Measurements from ENCODE around the gene FES. TPM values are rescaled to one million over a fixed set of nuclear protein-coding genes. Genes with fewer than 3 reads are reported as not detected.
A peak's percentile ranks its signal among the peaks of the same experiment; 100 is the strongest.
"Not testable (repeated sequence)": the region's sequence is repeated elsewhere in the genome, so short reads cannot be mapped to it uniquely, and the experiment has no call there.

Gene FES
- total and polyA plus RNA-seq, 4 donors: 11.6 to 68.3 (median 33.1) TPM

GRCh38 chr15:90906181-90906849 lies 22.0 kb downstream of the FES start:
- WGBS, 2 donors: 95 to 98% methylated on average over 11 of the region's 11 CpGs
- no peaks in the 10 kb centered on the region for H3K9me3 ChIP-seq (ENCODE audit: control insufficient read depth, low read length)
- intact Hi-C loops (cut with DNase I): no loop called here
- no peak for ATAC-seq (ENCODE audit: low FRiP score)
- H3K36me3 ChIP-seq (ENCODE audit: control insufficient read depth in 1 of 2, insufficient read depth in 2 of 2, low read length in 1 of 2): peaks cover 4 to 10% of the 10 kb centered on the region in 2 donors
- no peak for DNase-seq
- no peak overlapping the region for H3K27ac ChIP-seq (ENCODE audit: low read depth in 1 of 2, low read length in 2 of 2)
- no peaks in the 10 kb centered on the region for H3K4me1 ChIP-seq (ENCODE audit: control insufficient read depth in 1 of 2, insufficient read depth in 2 of 2, low read length in 2 of 2)
- H3K4me3 ChIP-seq (ENCODE audit: low read length in 2 of 2): no peak overlapping the region
- no peaks in the 10 kb centered on the region for H3K27me3 ChIP-seq (ENCODE audit: control insufficient read depth in 1 of 2, insufficient read depth in 2 of 2, low read length in 1 of 2)

GRCh38 chr15:90907051-90907660 lies 22.9 kb downstream of the FES start:
- DNase-seq (no peak), ATAC-seq (ENCODE audit: low FRiP score) (no peak)
- peaks cover 6 to 15% of the 10 kb centered on the region in 2 donors for H3K36me3 ChIP-seq (ENCODE audit: control insufficient read depth in 1 of 2, insufficient read depth in 2 of 2, low read length in 1 of 2)
- no peaks in the 10 kb centered on the region for H3K4me1 ChIP-seq (ENCODE audit: control insufficient read depth in 1 of 2, insufficient read depth in 2 of 2, low read length in 2 of 2)
- H3K9me3 ChIP-seq (ENCODE audit: control insufficient read depth, low read length): no peaks in the 10 kb centered on the region
- H3K27me3 ChIP-seq (ENCODE audit: control insufficient read depth in 1 of 2, insufficient read depth in 2 of 2, low read length in 1 of 2): no peaks in the 10 kb centered on the region
- intact Hi-C loops (cut with DNase I): no loop called here
- H3K4me3 ChIP-seq (ENCODE audit: low read length in 2 of 2): no peak overlapping the region
- no peak overlapping the region for H3K27ac ChIP-seq (ENCODE audit: low read depth in 1 of 2, low read length in 2 of 2)
- WGBS, 2 donors: 84 to 87% methylated on average over 15 of the region's 15 CpGs

- intact Hi-C loops (cut with DNase I): no loop called here
- Histone ChIP-seq H3K27ac (ENCODE audit: low read depth in 1 of 2, low read length in 2 of 2) (no peak overlapping the region), H3K27me3 (ENCODE audit: control insufficient read depth in 1 of 2, insufficient read depth in 2 of 2, low read length in 1 of 2) (no peaks in the 10 kb centered on the region), H3K4me3 (ENCODE audit: low read length in 2 of 2) (no peak overlapping the region), H3K36me3 (ENCODE audit: control insufficient read depth in 1 of 2, insufficient read depth in 2 of 2, low read length in 1 of 2) (peaks cover 6 to 18% of the 10 kb centered on the region in 2 donors), H3K9me3 (ENCODE audit: control insufficient read depth, low read length) (no peaks in the 10 kb centered on the region), H3K4me1 (ENCODE audit: control insufficient read depth in 1 of 2, insufficient read depth in 2 of 2, low read length in 2 of 2) (no peaks in the 10 kb centered on the region)
- DNase-seq (peak in 1 of 2 donors; percentile 21), ATAC-seq (ENCODE audit: low FRiP score) (no peak)
- whole genome bisulfite sequencing, 2 donors: 84% methylated on average over 9 of the region's 9 CpGs
Measured at GRCh38 chr15:90907838-90908507, 23.7 kb downstream of the FES start.

- H3K27ac ChIP-seq (ENCODE audit: low read depth in 1 of 2, low read length in 2 of 2); ATAC-seq (ENCODE audit: low FRiP score); H3K4me1 ChIP-seq (ENCODE audit: control insufficient read depth in 1 of 2, insufficient read depth in 2 of 2, low read length in 2 of 2); H3K4me3 ChIP-seq (ENCODE audit: low read length in 2 of 2); intact Hi-C loops (cut with DNase I); H3K27me3 ChIP-seq (ENCODE audit: control insufficient read depth in 1 of 2, insufficient read depth in 2 of 2, low read length in 1 of 2); H3K9me3 ChIP-seq (ENCODE audit: control insufficient read depth, low read length): not testable (repeated sequence)
- WGBS, 2 donors: 69 to 77% methylated on average over 11 of the region's 11 CpGs
- H3K36me3 ChIP-seq (ENCODE audit: control insufficient read depth in 1 of 2, insufficient read depth in 2 of 2, low read length in 1 of 2): peaks cover 6 to 23% of the 10 kb centered on the region in 2 donors
- peak in 1 of 2 donors; percentile 35 for DNase-seq
Measured at GRCh38 chr15:90909449-90909848, 25.1 kb downstream of the FES start.

GRCh38 chr15:90909976-90910375 lies 25.7 kb downstream of the FES start:
- ATAC-seq (ENCODE audit: low FRiP score) (no peak), DNase-seq (peak in 1 of 2 donors; percentile 30)
- intact Hi-C loops (cut with DNase I): no loop called here
- 93 to 98% methylated on average over 8 of the region's 8 CpGs for WGBS, 2 donors
- Histone ChIP-seq H3K4me1 (ENCODE audit: control insufficient read depth in 1 of 2, insufficient read depth in 2 of 2, low read length in 2 of 2) (no peaks in the 10 kb centered on the region), H3K9me3 (ENCODE audit: control insufficient read depth, low read length) (no peaks in the 10 kb centered on the region), H3K36me3 (ENCODE audit: control insufficient read depth in 1 of 2, insufficient read depth in 2 of 2, low read length in 1 of 2) (peaks cover 6 to 23% of the 10 kb centered on the region in 2 donors), H3K4me3 (ENCODE audit: low read length in 2 of 2) (no peak overlapping the region), H3K27me3 (ENCODE audit: control insufficient read depth in 1 of 2, insufficient read depth in 2 of 2, low read length in 1 of 2) (no peaks in the 10 kb centered on the region), H3K27ac (ENCODE audit: low read depth in 1 of 2, low read length in 2 of 2) (no peak overlapping the region)

GRCh38 chr15:90910441-90911301 lies 26.4 kb downstream of the FES start:
- no peaks in the 10 kb centered on the region for H3K4me1 ChIP-seq (ENCODE audit: control insufficient read depth in 1 of 2, insufficient read depth in 2 of 2, low read length in 2 of 2)
- intact Hi-C loops (cut with DNase I): no loop called here
- DNase-seq (peak in 1 of 2 donors; percentile 40), ATAC-seq (ENCODE audit: low FRiP score) (no peak)
- peaks cover 6 to 23% of the 10 kb centered on the region in 2 donors for H3K36me3 ChIP-seq (ENCODE audit: control insufficient read depth in 1 of 2, insufficient read depth in 2 of 2, low read length in 1 of 2)
- no peak overlapping the region for H3K27ac ChIP-seq (ENCODE audit: low read depth in 1 of 2, low read length in 2 of 2)
- H3K9me3 ChIP-seq (ENCODE audit: control insufficient read depth, low read length): no peaks in the 10 kb centered on the region
- no peaks in the 10 kb centered on the region for H3K27me3 ChIP-seq (ENCODE audit: control insufficient read depth in 1 of 2, insufficient read depth in 2 of 2, low read length in 1 of 2)
- no peak overlapping the region for H3K4me3 ChIP-seq (ENCODE audit: low read length in 2 of 2)
- WGBS, 2 donors: 95 to 96% methylated on average over 23 to 24 of the region's 24 CpGs

GRCh38 chr15:90911302-90911623 lies 27.0 kb downstream of the FES start:
- DNase-seq (no peak), ATAC-seq (ENCODE audit: low FRiP score) (no peak)
- no peak overlapping the region for H3K27ac ChIP-seq (ENCODE audit: low read depth in 1 of 2, low read length in 2 of 2)
- 92% methylated on average over 19 of the region's 19 CpGs for WGBS, 2 donors
- H3K27me3 ChIP-seq (ENCODE audit: control insufficient read depth in 1 of 2, insufficient read depth in 2 of 2, low read length in 1 of 2): no peaks in the 10 kb centered on the region
- peaks cover 6 to 21% of the 10 kb centered on the region in 2 donors for H3K36me3 ChIP-seq (ENCODE audit: control insufficient read depth in 1 of 2, insufficient read depth in 2 of 2, low read length in 1 of 2)
- no peak overlapping the region for H3K4me3 ChIP-seq (ENCODE audit: low read length in 2 of 2)
- no peaks in the 10 kb centered on the region for H3K4me1 ChIP-seq (ENCODE audit: control insufficient read depth in 1 of 2, insufficient read depth in 2 of 2, low read length in 2 of 2)
- intact Hi-C loops (cut with DNase I): no loop called here
- H3K9me3 ChIP-seq (ENCODE audit: control insufficient read depth, low read length): no peaks in the 10 kb centered on the region

- Histone ChIP-seq H3K4me1 (ENCODE audit: control insufficient read depth in 1 of 2, insufficient read depth in 2 of 2, low read length in 2 of 2) (no peaks in the 10 kb centered on the region), H3K4me3 (ENCODE audit: low read length in 2 of 2) (no peak overlapping the region), H3K27ac (ENCODE audit: low read depth in 1 of 2, low read length in 2 of 2) (no peak overlapping the region), H3K27me3 (ENCODE audit: control insufficient read depth in 1 of 2, insufficient read depth in 2 of 2, low read length in 1 of 2) (no peaks in the 10 kb centered on the region), H3K36me3 (ENCODE audit: control insufficient read depth in 1 of 2, insufficient read depth in 2 of 2, low read length in 1 of 2) (peaks cover 6 to 17% of the 10 kb centered on the region in 2 donors), H3K9me3 (ENCODE audit: control insufficient read depth, low read length) (no peaks in the 10 kb centered on the region)
- DNase-seq (no peak), ATAC-seq (ENCODE audit: low FRiP score) (no peak)
- 92 to 93% methylated on average over 30 of the region's 30 CpGs for WGBS, 2 donors
- intact Hi-C loops (cut with DNase I): no loop called here
Measured at GRCh38 chr15:90911906-90912769, 27.8 kb downstream of the FES start.
